ENCODE results near the gene SLC9A9. TPM values are rescaled to one million over a fixed set of nuclear protein-coding genes. Genes with fewer than 3 reads are reported as not detected.

Gene SLC9A9
- total RNA-seq, 4 donors from 2014 or later, result 10.1 to 27.2 (median 16.7) TPM

DNA sequence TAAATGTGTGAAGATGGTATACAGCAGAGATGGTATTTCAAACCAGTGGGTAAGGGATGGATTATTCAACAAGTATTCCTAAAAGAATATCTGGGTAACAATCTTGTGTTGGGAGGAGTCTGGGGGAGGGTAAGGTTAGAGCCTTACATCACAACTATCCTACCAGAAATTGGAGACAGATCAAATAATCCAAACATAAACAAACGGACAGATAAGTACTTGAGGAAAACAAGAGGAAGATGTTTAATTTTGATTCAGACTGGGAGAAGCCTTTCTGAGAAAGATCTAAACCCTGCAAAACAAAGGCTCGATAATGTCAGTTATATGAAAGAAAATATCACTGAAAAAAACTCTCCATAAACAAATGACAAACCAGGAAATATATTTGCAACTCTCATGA lies 77.9 kb downstream of the SLC9A9 start:
- no peak overlapping the region for H3K27ac ChIP-seq
- ATAC-seq, result no peak
- TF ChIP-seq, protein P1, sequence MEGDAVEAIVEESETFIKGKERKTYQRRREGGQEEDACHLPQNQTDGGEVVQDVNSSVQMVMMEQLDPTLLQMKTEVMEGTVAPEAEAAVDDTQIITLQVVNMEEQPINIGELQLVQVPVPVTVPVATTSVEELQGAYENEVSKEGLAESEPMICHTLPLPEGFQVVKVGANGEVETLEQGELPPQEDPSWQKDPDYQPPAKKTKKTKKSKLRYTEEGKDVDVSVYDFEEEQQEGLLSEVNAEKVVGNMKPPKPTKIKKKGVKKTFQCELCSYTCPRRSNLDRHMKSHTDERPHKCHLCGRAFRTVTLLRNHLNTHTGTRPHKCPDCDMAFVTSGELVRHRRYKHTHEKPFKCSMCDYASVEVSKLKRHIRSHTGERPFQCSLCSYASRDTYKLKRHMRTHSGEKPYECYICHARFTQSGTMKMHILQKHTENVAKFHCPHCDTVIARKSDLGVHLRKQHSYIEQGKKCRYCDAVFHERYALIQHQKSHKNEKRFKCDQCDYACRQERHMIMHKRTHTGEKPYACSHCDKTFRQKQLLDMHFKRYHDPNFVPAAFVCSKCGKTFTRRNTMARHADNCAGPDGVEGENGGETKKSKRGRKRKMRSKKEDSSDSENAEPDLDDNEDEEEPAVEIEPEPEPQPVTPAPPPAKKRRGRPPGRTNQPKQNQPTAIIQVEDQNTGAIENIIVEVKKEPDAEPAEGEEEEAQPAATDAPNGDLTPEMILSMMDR (IDR thresholded peaks at IDR 0.05), result no peak
- TF ChIP-seq POLR2AphosphoS5 (IDR thresholded peaks at IDR 0.05) (no peak), POLR2A (IDR thresholded peaks at IDR 0.05) (no peak), EP300 (IDR thresholded peaks at IDR 0.05) (no peak)

DNA sequence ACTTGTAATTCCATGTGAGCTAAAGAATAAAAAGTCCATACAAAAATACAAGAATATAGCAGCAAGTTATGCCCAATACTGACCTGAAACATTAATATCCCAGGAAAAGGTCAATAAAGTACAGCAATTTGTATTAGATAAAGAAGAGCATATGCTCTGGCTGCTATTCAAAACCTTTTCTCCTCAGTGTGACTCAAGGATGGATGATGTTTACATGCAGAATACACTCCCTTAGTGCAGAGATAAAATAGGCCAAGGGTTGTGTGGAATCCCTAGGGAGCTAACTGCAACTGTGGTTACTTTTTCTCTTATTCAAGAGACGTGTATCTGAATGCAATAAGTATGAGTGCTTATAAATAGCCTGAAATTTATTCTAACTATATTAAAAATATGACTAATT lies 78.7 kb downstream of the SLC9A9 start:
- WGBS, 2 donors (ENCODE audit: low coverage in 1 of 2), result 0 to 19% methylated on average over 1 of the region's 1 CpG
- Histone ChIP-seq H3K27me3 (no peaks in the 10 kb centered on the region), H3K4me3 (no peak overlapping the region), H3K27ac (no peak overlapping the region), H3K9me3 (no peaks in the 10 kb centered on the region), H3K36me3 (no peaks in the 10 kb centered on the region), H3K4me1 (peaks cover 2 to 37% (median 14%) of the 10 kb centered on the region in 3 donors)
- no peak for ATAC-seq
- no peak for TF ChIP-seq POLR2A (IDR thresholded peaks at IDR 0.05)
- TF ChIP-seq, protein P1 (IDR thresholded peaks at IDR 0.05), result no peak
- TF ChIP-seq EP300 (IDR thresholded peaks at IDR 0.05), result no peak
- no peak for TF ChIP-seq POLR2AphosphoS5 (IDR thresholded peaks at IDR 0.05)

More for the DNA sequence above, 77.9 kb downstream of the SLC9A9 start:
- no peaks in the 10 kb centered on the region for H3K9me3 ChIP-seq
- H3K4me3 ChIP-seq, result no peak overlapping the region
- H3K36me3 ChIP-seq, result no peaks in the 10 kb centered on the region
- H3K27me3 ChIP-seq, result no peaks in the 10 kb centered on the region
- whole genome bisulfite sequencing, 2 donors (ENCODE audit: low coverage in 1 of 2), result 43 to 69% methylated on average over 2 of the region's 2 CpGs
- H3K4me1 ChIP-seq, result peaks cover 2 to 37% (median 14%) of the 10 kb centered on the region in 3 donors

DNA sequence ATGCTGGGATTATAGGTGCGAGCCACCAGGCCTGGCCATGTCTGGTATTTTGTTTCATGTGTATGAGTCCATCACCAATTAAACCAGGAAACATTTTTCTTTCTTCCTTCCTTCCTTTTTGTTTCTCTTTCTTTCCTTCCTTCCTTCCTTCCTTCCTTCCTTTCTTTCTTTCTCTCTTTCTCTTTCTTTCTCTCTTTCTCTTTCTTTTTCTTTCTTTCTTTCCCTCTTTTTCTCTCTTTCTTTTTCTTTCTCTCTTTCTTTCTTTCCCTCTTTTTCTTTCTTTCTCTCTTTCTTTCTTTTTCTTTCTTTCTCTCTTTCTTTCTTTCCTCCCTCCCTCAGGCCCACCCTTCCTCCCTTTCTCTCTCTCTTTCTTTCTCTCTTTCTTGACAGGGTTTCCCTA lies 83.4 kb downstream of the SLC9A9 start:
- Histone ChIP-seq H3K36me3 (no peaks in the 10 kb centered on the region), H3K27ac (no peak overlapping the region), H3K27me3 (no peaks in the 10 kb centered on the region), H3K4me3 (no peak overlapping the region), H3K4me1 (peaks cover 2 to 10% (median 4%) of the 10 kb centered on the region in 3 donors), H3K9me3 (no peaks in the 10 kb centered on the region)
- ATAC-seq, result no peak
- TF ChIP-seq EP300 (IDR thresholded peaks at IDR 0.05) (no peak), POLR2A (IDR thresholded peaks at IDR 0.05) (no peak), POLR2AphosphoS5 (IDR thresholded peaks at IDR 0.05) (no peak)
- TF ChIP-seq, protein P1 (IDR thresholded peaks at IDR 0.05), result no peak
- WGBS, 2 donors (ENCODE audit: low coverage in 1 of 2), result 80 to 100% methylated on average over 1 of the region's 1 CpG

DNA sequence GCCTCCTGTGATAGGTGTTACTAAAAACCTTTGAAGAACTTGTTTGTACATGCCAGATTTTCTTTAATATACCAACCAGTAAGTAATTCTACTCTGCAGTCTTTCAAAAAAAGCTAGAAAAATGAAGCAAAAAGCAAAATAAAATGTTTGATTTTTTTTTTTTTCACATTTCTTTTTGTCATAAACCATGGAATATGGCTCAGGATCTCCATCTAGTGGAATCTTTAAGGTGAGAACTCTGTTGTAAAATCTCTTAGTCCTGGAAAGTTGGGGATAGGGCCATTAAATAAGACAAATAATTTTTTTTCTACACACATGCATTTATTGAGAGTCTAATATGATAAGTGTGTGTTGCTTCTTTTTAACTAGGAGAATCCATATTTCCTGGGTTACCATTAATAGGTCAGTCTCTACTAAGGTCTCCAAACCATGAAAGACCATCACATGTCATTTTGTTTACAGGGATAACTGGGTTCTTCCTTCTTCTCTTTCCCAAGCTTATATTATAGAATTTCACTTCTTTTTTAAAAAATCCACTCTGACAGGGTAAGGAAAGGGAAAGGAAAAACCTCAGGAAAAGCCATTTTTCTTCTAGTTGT lies 84.6 kb downstream of the SLC9A9 start:
- Histone ChIP-seq H3K4me1 (no peaks in the 10 kb centered on the region), H3K9me3 (no peaks in the 10 kb centered on the region), H3K27ac (no peak overlapping the region), H3K36me3 (no peaks in the 10 kb centered on the region), H3K27me3 (no peaks in the 10 kb centered on the region), H3K4me3 (no peak overlapping the region)
- ATAC-seq, result no peak
- no peak for TF ChIP-seq EP300 (IDR thresholded peaks at IDR 0.05)
- TF ChIP-seq, protein P1 (IDR thresholded peaks at IDR 0.05), result peak in 2 of 4 experiments; percentile 9 to 18

DNA sequence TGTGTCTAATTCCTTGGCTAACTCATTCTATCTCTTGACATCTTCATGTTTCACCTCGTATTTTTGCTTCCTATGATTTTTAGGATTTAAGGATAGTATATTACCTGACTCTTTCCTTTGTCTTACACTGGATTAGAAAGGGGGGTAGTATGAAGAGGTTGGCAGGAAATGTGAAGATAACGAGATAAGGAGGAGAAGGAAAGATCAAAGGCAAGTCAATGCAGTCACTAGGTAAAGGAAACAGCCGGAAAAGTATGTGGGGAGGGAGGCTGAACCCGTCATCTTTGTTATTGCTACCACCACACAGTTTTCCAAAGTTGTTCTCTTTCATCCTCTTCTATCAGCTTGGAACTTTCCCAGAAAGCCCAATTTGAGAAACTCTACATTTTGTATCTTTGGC lies 90.6 kb downstream of the SLC9A9 start:
- Histone ChIP-seq H3K27me3 (no peaks in the 10 kb centered on the region), H3K9me3 (no peaks in the 10 kb centered on the region), H3K36me3 (no peaks in the 10 kb centered on the region), H3K4me1 (peaks cover 0 to 7% (median 0%) of the 10 kb centered on the region in 3 donors), H3K27ac (no peak overlapping the region), H3K4me3 (no peak overlapping the region)
- TF ChIP-seq POLR2AphosphoS5 (IDR thresholded peaks at IDR 0.05), result no peak
- TF ChIP-seq, protein P1 (IDR thresholded peaks at IDR 0.05), result no peak
- no peak for TF ChIP-seq POLR2A (IDR thresholded peaks at IDR 0.05)
- no peak for TF ChIP-seq EP300 (IDR thresholded peaks at IDR 0.05)
- ATAC-seq, result no peak
- WGBS, 2 donors (ENCODE audit: low coverage in 1 of 2), result 76 to 89% methylated on average over 3 of the region's 4 CpGs

All from gastroesophageal sphincter (tissue), 4 donors.